ENCODE results near the gene CRKL.
A peak's percentile ranks its signal among the peaks of the same experiment; 100 is the strongest.
"Not testable (repeated sequence)": the region's sequence is repeated elsewhere in the genome, so short reads cannot be mapped to it uniquely, and the experiment has no call there.

CRKL gene

GRCh38 chr22:20922141-20922751 lies 5.0 kb downstream of the CRKL start:
- no peak for DNase-seq (ENCODE audit: low spot score)
- TF ChIP-seq, protein P1, sequence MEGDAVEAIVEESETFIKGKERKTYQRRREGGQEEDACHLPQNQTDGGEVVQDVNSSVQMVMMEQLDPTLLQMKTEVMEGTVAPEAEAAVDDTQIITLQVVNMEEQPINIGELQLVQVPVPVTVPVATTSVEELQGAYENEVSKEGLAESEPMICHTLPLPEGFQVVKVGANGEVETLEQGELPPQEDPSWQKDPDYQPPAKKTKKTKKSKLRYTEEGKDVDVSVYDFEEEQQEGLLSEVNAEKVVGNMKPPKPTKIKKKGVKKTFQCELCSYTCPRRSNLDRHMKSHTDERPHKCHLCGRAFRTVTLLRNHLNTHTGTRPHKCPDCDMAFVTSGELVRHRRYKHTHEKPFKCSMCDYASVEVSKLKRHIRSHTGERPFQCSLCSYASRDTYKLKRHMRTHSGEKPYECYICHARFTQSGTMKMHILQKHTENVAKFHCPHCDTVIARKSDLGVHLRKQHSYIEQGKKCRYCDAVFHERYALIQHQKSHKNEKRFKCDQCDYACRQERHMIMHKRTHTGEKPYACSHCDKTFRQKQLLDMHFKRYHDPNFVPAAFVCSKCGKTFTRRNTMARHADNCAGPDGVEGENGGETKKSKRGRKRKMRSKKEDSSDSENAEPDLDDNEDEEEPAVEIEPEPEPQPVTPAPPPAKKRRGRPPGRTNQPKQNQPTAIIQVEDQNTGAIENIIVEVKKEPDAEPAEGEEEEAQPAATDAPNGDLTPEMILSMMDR (conservative IDR thresholded peaks at IDR 0.05; ENCODE audit: low read depth): no peak
- POLR2A ChIA-PET (ENCODE audit: low non-redundant PET): no interaction called here
- CTCF ChIA-PET: interaction anchor here (0.6 to 0.7 kb wide), 2 partner anchors 9 to 36 kb away, joined by 3 read pairs; no protein-coding TSS in a partner anchor
- H3K27ac ChIP-seq: no peak overlapping the region

GRCh38 chr22:20926243-20926642 lies 9.0 kb downstream of the CRKL start:
- ChIA-PET CTCF (no interaction called here), POLR2A (ENCODE audit: low non-redundant PET) (no interaction called here)
- H3K27ac ChIP-seq: no peak overlapping the region
- no peak for DNase-seq (ENCODE audit: low spot score)
- TF ChIP-seq, protein P1 (conservative IDR thresholded peaks at IDR 0.05; ENCODE audit: low read depth): no peak

GRCh38 chr22:20927940-20928572 lies 10.8 kb downstream of the CRKL start:
- CTCF ChIA-PET: no interaction called here
- TF ChIP-seq, protein P1 (conservative IDR thresholded peaks at IDR 0.05; ENCODE audit: low read depth): no peak
- DNase-seq (ENCODE audit: low spot score): no peak
- H3K27ac ChIP-seq: 0 out of 2 replicates have a peak overlapping the region, but pooled peaks have one; percentile 6
- POLR2A ChIA-PET (ENCODE audit: low non-redundant PET): no interaction called here

- TF ChIP-seq, protein P1 (conservative IDR thresholded peaks at IDR 0.05; ENCODE audit: low read depth): no peak
- CTCF ChIA-PET: no interaction called here
- no peak overlapping the region for H3K27ac ChIP-seq
- no peak for DNase-seq (ENCODE audit: low spot score)
- POLR2A ChIA-PET (ENCODE audit: low non-redundant PET): no interaction called here
These were observed 11.4 kb downstream of the CRKL start for GRCh38 chr22:20928573-20928967.

- CTCF ChIA-PET: no interaction called here
These were observed 12.8 kb downstream of the CRKL start for GRCh38 chr22:20930004-20930403.

DNA sequence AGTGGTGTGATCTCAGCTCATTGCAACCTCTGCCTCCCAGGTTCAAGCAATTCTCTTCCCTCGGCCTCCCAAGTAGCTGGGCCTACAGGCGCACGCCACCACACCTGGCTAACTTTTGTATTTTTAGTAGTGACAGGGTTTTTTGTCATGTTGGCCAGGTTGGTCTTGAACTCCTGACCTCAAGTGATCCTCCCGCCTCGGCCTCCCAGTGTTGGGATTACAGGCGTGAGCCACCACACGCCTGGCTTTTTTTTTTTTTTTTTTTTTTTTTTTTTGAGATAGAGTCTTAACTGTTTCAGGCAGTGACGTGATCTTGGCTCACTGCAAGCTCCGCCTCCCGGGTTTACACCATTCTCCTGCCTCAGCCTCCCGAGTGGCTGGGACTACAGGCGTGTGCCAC lies 13.2 kb downstream of the CRKL start:
- DNase-seq (ENCODE audit: low spot score); CTCF ChIA-PET; POLR2A ChIA-PET (ENCODE audit: low non-redundant PET): not testable (repeated sequence)

More at GRCh38 chr22:20930004-20930403, 12.8 kb downstream of the CRKL start:
- POLR2A ChIA-PET (ENCODE audit: low non-redundant PET): no interaction called here
- TF ChIP-seq, protein P1 (conservative IDR thresholded peaks at IDR 0.05; ENCODE audit: low read depth): no peak
- no peak for DNase-seq (ENCODE audit: low spot score)
- H3K27ac ChIP-seq: no peak overlapping the region

DNA sequence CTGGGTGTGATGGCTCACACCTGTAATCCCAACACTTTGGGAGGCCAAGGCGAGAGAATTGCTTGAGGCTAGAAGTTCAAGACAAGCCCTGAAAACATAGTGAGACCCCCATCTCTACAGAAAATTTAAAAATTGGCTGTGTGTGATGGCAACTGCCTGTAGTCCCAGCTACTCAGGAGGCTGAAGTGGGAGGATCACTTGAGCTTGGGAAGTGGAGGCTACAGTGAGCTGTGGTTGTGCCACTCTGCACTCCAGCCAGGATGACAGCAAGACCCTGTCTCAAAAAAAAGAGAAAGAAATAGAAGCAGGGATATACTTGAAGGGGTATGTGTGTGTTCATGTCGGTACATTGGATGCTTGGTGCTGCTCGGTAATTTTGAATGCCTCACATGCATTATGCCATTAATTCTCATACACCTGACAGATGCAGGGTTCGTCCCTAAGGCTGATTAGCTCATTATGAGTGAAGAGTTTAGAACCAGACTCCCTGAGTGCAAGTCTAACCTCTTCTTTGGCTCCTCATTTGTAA lies 14.0 kb downstream of the CRKL start:
- CTCF ChIA-PET: interaction anchor here (0.6 kb wide), 1 partner anchor 10 kb away, joined by 3 read pairs; no protein-coding TSS in a partner anchor
- POLR2A ChIA-PET (ENCODE audit: low non-redundant PET): no interaction called here
- no peak overlapping the region for H3K27ac ChIP-seq
- TF ChIP-seq, protein P1 (conservative IDR thresholded peaks at IDR 0.05; ENCODE audit: low read depth): no peak
- DNase-seq (ENCODE audit: low spot score): no peak

More for the DNA sequence above, 13.2 kb downstream of the CRKL start:
- not testable (repeated sequence) for H3K27ac ChIP-seq
